OCI-LY3 (cell line): Measurements from ENCODE around the gene TMCC3.
"Not testable (repeated sequence)": the region's sequence is repeated elsewhere in the genome, so short reads cannot be mapped to it uniquely, and the experiment has no call there.

Experiments
- H2AFZ ChIP-seq: fragments of 200-600, 300-600 bp; shearing (Covaris generic); 2 replicates; pipeline ENCODE4 v1.6.0; 2014; ENCODE audit warnings: antibody characterized with exemption, low read depth, low read length
- H3K27ac ChIP-seq: fragments of 200-600, 300-600 bp; sonication (generic); 2 replicates; pipeline ENCODE4 v1.5.1; 2014; ENCODE audit warnings: mild to moderate bottlenecking, low read length, moderate library complexity, mixed read lengths
- H3K27me3 ChIP-seq: fragments of 200-600, 300-600 bp; sonication (generic); 2 replicates; pipeline ENCODE4 v1.6.1; 2014; ENCODE audit warnings: low read depth, low read length, mixed read lengths
- H3K36me3 ChIP-seq: fragments of 200-600, 300-600 bp; sonication (generic); replicated peaks from 2 replicates; pipeline ENCODE3; 2014; ENCODE audit warnings: low read depth, low read length, mixed read lengths
- H3K4me1 ChIP-seq: fragments of 300-600, 200-600 bp; sonication (generic); 2 replicates; pipeline ENCODE4 v1.6.1; 2014; ENCODE audit warnings: low read length, mixed read lengths
- H3K4me2 ChIP-seq: fragments of 200-600, 300-600 bp; sonication (generic); 2 replicates; pipeline ENCODE4 v1.6.1; 2014; ENCODE audit warnings: low read length, mixed read lengths
- H3K4me3 ChIP-seq: fragments of 300-600, 200-600 bp; sonication (generic); 2 replicates; pipeline ENCODE4 v1.5.1; 2014; ENCODE audit warnings: antibody characterized with exemption, mild to moderate bottlenecking, low read length, moderate library complexity
- H3K79me2 ChIP-seq: fragments of 300-600, 200-600 bp; shearing (Covaris generic); 2 replicates; pipeline ENCODE4 v1.6.1; 2014; ENCODE audit warnings: mild to moderate bottlenecking, low read length, mixed read lengths
- H3K9ac ChIP-seq: fragments of 300-600, 200-600 bp; shearing (Covaris generic); 2 replicates; pipeline ENCODE4 v1.6.0; 2014; ENCODE audit warnings: mild to moderate bottlenecking, low read length, moderate library complexity
- H3K9me3 ChIP-seq: fragments of 200-600, 300-600 bp; shearing (Covaris generic); 2 replicates; pipeline ENCODE4 v1.6.1; 2014; ENCODE audit warnings: low read length, mixed read lengths; ENCODE audit not compliant: insufficient read depth
- H4K20me1 ChIP-seq: fragments of 200-600, 300-600 bp; sonication (generic); 2 replicates; pipeline ENCODE4 v1.6.1; 2016; ENCODE audit warnings: low read length, mixed read lengths; ENCODE audit not compliant: insufficient read depth
- EZH2phosphoT487 ChIP-seq: fragments of 200-600 bp; shearing (Covaris generic); IDR thresholded peaks from 2 replicates; pipeline ENCODE4 v1.6.1; 2018; ENCODE audit warnings: antibody characterized with exemption, mixed run types, low read depth
- TF ChIP-seq, protein P1 (sequence below): fragments of 200-600, 300-600 bp; sonication (generic); IDR thresholded peaks from 2 replicates; pipeline ENCODE4 v1.5.1; 2014; ENCODE audit warnings: antibody characterized with exemption, low read length, low read depth

TMCC3 gene

DNA sequence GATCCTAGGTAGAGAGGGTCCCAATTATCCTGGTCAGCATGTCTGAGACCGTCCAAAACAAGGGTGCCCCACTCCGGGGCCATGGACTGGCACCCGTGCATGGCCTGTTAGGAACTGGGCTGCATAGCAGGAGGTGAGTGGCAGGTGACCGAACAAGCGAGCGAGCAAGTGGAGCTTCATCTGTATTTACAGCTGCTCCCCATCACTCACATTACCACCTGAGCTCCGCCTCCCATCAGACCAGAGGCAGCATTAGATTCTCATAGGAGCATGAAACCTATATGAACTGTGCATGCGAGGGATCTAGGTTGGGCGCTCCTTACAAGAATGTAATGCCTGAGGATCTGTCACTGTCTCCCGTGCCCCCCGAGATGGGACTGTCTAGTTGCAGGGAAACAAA lies 44.4 kb upstream of the TMCC3 start:
- Histone ChIP-seq H3K27me3 (no peaks in the 10 kb centered on the region), H3K36me3 (no peaks in the 10 kb centered on the region), H3K9ac (no peak overlapping the region), H4K20me1 (no peaks in the 10 kb centered on the region), H3K9me3 (no peaks in the 10 kb centered on the region), H3K4me3 (no peak overlapping the region), H3K27ac (no peak overlapping the region), H3K4me2 (no peak overlapping the region), H3K4me1 (peaks cover 11% of the 10 kb centered on the region), H2AFZ (no peak overlapping the region), H3K79me2 (no peaks in the 10 kb centered on the region)
- TF ChIP-seq, protein P1, sequence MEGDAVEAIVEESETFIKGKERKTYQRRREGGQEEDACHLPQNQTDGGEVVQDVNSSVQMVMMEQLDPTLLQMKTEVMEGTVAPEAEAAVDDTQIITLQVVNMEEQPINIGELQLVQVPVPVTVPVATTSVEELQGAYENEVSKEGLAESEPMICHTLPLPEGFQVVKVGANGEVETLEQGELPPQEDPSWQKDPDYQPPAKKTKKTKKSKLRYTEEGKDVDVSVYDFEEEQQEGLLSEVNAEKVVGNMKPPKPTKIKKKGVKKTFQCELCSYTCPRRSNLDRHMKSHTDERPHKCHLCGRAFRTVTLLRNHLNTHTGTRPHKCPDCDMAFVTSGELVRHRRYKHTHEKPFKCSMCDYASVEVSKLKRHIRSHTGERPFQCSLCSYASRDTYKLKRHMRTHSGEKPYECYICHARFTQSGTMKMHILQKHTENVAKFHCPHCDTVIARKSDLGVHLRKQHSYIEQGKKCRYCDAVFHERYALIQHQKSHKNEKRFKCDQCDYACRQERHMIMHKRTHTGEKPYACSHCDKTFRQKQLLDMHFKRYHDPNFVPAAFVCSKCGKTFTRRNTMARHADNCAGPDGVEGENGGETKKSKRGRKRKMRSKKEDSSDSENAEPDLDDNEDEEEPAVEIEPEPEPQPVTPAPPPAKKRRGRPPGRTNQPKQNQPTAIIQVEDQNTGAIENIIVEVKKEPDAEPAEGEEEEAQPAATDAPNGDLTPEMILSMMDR = no peak
- no peak for TF ChIP-seq EZH2phosphoT487

DNA sequence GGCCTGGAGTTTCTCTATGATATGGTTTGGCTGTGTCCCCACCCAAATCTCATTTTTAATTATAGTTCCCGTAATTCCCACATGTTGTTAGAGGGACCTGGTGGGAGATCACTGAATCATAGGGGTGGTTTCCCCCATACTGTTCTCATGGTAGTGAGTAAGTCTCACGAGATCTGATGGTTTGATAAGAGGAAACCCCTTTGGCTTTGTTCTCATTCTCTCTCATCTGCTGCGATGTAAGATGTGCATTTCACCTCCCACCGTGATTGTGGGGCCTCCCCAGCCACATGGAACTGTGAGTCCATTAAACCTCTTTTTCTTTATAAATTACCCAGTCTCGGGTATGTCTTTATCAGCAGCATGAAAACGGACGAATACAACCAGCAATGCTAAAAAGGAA lies 42.5 kb upstream of the TMCC3 start:
- H3K27ac ChIP-seq, H3K4me3 ChIP-seq, H3K27me3 ChIP-seq, H3K36me3 ChIP-seq, H3K9me3 ChIP-seq, H3K79me2 ChIP-seq, H2AFZ ChIP-seq, H3K4me2 ChIP-seq, H3K9ac ChIP-seq: not testable (repeated sequence)
- H3K4me1 ChIP-seq = peaks cover 17% of the 10 kb centered on the region
- H4K20me1 ChIP-seq = peaks cover 11% of the 10 kb centered on the region; the same call in 1 of the 2 replicates

DNA sequence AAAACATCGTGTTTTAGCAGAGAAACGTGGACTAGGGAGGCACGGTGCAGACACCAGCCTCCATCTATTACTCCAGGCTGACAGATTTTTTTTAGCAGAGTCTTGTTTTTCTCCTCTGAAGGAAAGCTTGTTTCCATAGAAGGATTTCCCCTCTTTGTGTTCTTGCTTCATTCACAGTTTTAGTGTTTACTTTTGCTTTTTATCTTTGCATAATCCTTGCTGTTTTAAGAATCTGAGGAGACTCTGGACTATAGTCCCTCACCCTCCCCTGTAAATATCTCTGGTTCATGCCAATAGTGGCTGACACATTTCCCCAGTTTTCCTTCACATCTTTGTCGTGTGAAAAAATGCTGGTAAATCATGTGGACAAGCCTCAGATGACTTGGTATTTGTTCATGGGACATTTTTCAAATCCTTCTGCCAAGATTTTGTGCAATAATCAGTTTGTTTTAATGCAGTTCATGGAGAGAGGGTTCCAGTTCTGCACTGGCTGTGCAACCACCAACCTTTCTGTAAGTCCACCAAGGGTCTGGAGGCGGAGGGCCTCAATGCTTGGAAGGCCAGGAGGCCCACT lies 39.9 kb upstream of the TMCC3 start:
- H3K79me2 ChIP-seq = no peaks in the 10 kb centered on the region
- no peak overlapping the region for H3K27ac ChIP-seq
- H3K27me3 ChIP-seq = no peaks in the 10 kb centered on the region
- H3K4me2 ChIP-seq = no peak overlapping the region
- H4K20me1 ChIP-seq = peaks cover 11% of the 10 kb centered on the region; the same call in 1 of the 2 replicates
- H3K4me3 ChIP-seq = no peak overlapping the region
- H3K36me3 ChIP-seq = no peaks in the 10 kb centered on the region
- no peaks in the 10 kb centered on the region for H3K9me3 ChIP-seq
- H3K9ac ChIP-seq = no peak overlapping the region
- no peak for TF ChIP-seq EZH2phosphoT487
- TF ChIP-seq, protein P1 = no peak
- peaks cover 17% of the 10 kb centered on the region for H3K4me1 ChIP-seq
- H2AFZ ChIP-seq = no peak overlapping the region

DNA sequence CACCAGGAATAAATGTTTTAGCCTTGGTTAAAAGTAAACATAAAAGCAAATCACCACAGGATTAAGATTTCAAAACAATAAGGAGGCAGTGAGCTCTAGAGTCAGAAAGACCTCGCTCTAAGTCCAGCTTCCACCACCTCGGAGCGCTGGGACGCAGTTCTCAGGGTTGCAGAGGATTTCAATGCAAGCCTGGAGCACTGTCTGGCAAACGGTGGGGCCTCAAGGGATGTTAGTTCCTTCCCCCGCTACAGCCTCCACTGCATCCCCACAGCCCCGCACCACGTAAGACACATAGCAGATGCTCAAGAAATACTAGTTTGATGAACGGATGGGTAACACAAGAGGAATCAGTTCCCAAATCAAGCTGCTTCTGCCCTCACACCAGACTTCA lies 39.3 kb upstream of the TMCC3 start:
- no peaks in the 10 kb centered on the region for H3K9me3 ChIP-seq
- TF ChIP-seq, protein P1 = no peak
- no peak for TF ChIP-seq EZH2phosphoT487
- no peaks in the 10 kb centered on the region for H3K27me3 ChIP-seq
- H2AFZ ChIP-seq = no peak overlapping the region
- peak overlapping the region; percentile 50 for H3K4me2 ChIP-seq
- no peaks in the 10 kb centered on the region for H3K79me2 ChIP-seq
- no peak overlapping the region for H3K27ac ChIP-seq
- H3K36me3 ChIP-seq = no peaks in the 10 kb centered on the region
- no peak overlapping the region for H3K4me3 ChIP-seq
- H3K9ac ChIP-seq = no peak overlapping the region
- H3K4me1 ChIP-seq = peaks cover 17% of the 10 kb centered on the region
- H4K20me1 ChIP-seq = peaks cover 11% of the 10 kb centered on the region; the same call in 1 of the 2 replicates
